ENCODE data around the gene DGCR8.

DNA sequence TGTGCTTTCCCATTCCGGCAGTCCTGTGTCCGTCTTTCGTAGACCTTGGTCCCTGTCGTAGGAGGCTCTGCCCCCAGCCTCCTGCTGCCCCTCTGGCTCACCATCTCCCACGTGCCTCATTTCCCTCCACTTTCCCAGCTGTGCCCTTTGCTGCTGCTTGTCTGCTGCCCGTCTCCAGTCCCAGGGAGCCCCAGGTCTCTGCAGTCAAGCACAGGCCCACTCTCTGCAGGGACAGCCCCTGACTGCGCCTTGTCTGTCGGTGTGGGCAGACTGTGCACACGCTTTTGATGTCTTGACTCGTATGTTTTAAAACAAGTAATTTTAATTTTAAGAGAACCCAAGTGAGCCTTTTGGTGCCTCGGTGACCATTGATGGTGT, 12.4 kb downstream of the DGCR8 start:
- TF ChIP-seq SP1 (IDR thresholded peaks at IDR 0.05): no peak
- no peak for TF ChIP-seq ARNT (IDR thresholded peaks at IDR 0.05)
- TF ChIP-seq ELF4 (IDR thresholded peaks at IDR 0.05): no peak
- TF ChIP-seq FOXA1 (IDR thresholded peaks at IDR 0.05): no peak
- TF ChIP-seq BHLHE40 (IDR thresholded peaks at IDR 0.05; ENCODE audit: borderline replicate concordance): no peak
- TF ChIP-seq TARDBP (IDR thresholded peaks at IDR 0.05): no peak
- TF ChIP-seq FOXM1 (IDR thresholded peaks at IDR 0.05; ENCODE audit: borderline replicate concordance): no peak
- TF ChIP-seq L3MBTL2 (conservative IDR thresholded peaks at IDR 0.05): no peak
- no peak for TF ChIP-seq SUZ12 (IDR thresholded peaks at IDR 0.05)
- no peak for TF ChIP-seq FOXK2 (IDR thresholded peaks at IDR 0.05)
- no peak for TF ChIP-seq ZNF384 (IDR thresholded peaks at IDR 0.05)
- no peak for TF ChIP-seq NFRKB (IDR thresholded peaks at IDR 0.05)
